ENCODE results near the gene SERPIND1. TPM values are rescaled to one million over a fixed set of nuclear protein-coding genes. Genes with fewer than 3 reads are reported as not detected.
"Not testable (repeated sequence)": the region's sequence is repeated elsewhere in the genome, so short reads cannot be mapped to it uniquely, and the experiment has no call there.

Gene SERPIND1
- total and polyA plus RNA-seq, 2 of the 8 experiments (the other 6 are each of a cell fraction or from before 2014, with no cell fraction given): not detected

DNA sequence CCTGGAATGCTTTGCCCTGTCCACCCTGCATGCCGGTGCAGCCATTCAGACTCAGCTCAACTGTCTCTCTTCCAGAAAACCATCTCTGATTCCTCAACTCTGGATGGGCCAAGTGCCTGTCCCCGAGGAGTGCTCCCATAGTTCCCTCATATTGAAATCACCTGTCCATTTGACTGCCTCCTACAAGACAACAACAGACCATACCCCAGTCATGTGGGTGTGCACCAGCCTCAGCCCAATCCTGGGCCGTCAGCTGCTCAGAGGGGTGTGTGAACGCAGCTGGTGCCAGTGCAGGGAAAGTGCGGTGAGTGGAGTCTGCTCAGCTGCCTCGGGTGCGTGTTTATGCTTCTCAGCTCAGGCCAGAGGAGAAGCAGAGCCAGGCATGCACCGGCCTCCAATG, 41.5 kb upstream of the SERPIND1 start:
- DNase-seq (ENCODE audit: low read depth in 1 of 2, low spot score in 2 of 2); H2AK5ac ChIP-seq (ENCODE audit: low read depth, low read length); H3K4me3 ChIP-seq (ENCODE audit: extremely low read depth in 1 of 4, insufficient read depth in 2 of 4, low read depth in 3 of 4, low read length in 4 of 4); H3K4ac ChIP-seq (replicated peaks; ENCODE audit: insufficient read length, low read depth, low read length); H3K4me1 ChIP-seq (replicated peaks in 1 of 4; ENCODE audit: control insufficient read depth in 3 of 4, insufficient read depth in 4 of 4, low read length in 3 of 4); H3K27me3 ChIP-seq (replicated peaks in 1 of 4; ENCODE audit: control insufficient read depth in 3 of 4, extremely low read depth in 1 of 4, insufficient read depth in 3 of 4, low read length in 3 of 4); FAIRE-seq; H2BK5ac ChIP-seq (ENCODE audit: low read depth, low read length); H3K27ac ChIP-seq (ENCODE audit: low read depth, low read length); H3K9me3 ChIP-seq (ENCODE audit: insufficient read depth in 2 of 2, low read depth in 1 of 2, low read length in 1 of 2); H4K5ac ChIP-seq (ENCODE audit: insufficient read length, low read depth, low read length); H3K14ac ChIP-seq (ENCODE audit: insufficient read length); H3K4me2 ChIP-seq (ENCODE audit: insufficient read depth in 1 of 2, low read depth in 2 of 2, low read length in 2 of 2); H3K36me3 ChIP-seq (ENCODE audit: control insufficient read depth in 2 of 4, insufficient read depth in 4 of 4, low read length in 3 of 4); H3K79me2 ChIP-seq (ENCODE audit: control insufficient read depth in 1 of 2, insufficient read depth in 2 of 2, low read length in 2 of 2); H3K23ac ChIP-seq (ENCODE audit: insufficient read length); H3K56ac ChIP-seq (replicated peaks; ENCODE audit: insufficient read length, low read depth, low read length); H2BK12ac ChIP-seq (ENCODE audit: low read depth, low read length); H3K18ac ChIP-seq (ENCODE audit: extremely low read depth, low read length); H3K23me2 ChIP-seq (ENCODE audit: low read depth, low read length); H4K20me1 ChIP-seq (replicated peaks in 1 of 2; ENCODE audit: control insufficient read depth in 1 of 2, insufficient read depth in 2 of 2, low read length in 2 of 2); H2BK120ac ChIP-seq (replicated peaks; ENCODE audit: low read depth, low read length); H2BK15ac ChIP-seq (ENCODE audit: low read length); H3K79me1 ChIP-seq (ENCODE audit: low read depth, low read length); H2AFZ ChIP-seq (ENCODE audit: low read length); H4K91ac ChIP-seq (replicated peaks; ENCODE audit: insufficient read length, low read length); H3K9ac ChIP-seq (replicated peaks in 1 of 4; ENCODE audit: extremely low read depth in 1 of 4, low read depth in 3 of 4, low read length in 3 of 4); H2BK20ac ChIP-seq (ENCODE audit: low read length): not testable (repeated sequence)
- CTCF ChIA-PET (ENCODE audit: partially characterized antibody): interaction anchor here (0.7 to 2.0 kb wide), 3 partner anchors 9 to 155 kb away, joined by 3 to 8 read pairs (median 3); no protein-coding TSS in a partner anchor
- peak overlapping the region; percentile 68; the same call in 1 of the 2 replicates for H4K8ac ChIP-seq (ENCODE audit: extremely low read depth, insufficient read depth, low read length)
- POLR2A ChIA-PET (ENCODE audit: partially characterized antibody): interaction anchor here (0.7 kb wide), 1 partner anchor 60 kb away, joined by 3 read pairs; no protein-coding TSS in a partner anchor
- WGBS, 2 experiments (ENCODE audit: extremely low coverage in 1 of 2, insufficient coverage in 1 of 2, insufficient read length in 1 of 2, insufficient replicate concordance in 2 of 2, low coverage in 1 of 2, low lambda C conversion rate in 2 of 2, missing lambda C conversion rate in 1 of 2): 87% methylated on average over 3 of the region's 8 CpGs; no CpG with 5 or more reads in 1 of the 2 experiments

All from H1 (cell line).